GM23338 (cell line): ENCODE data around the gene SLC35A5. TPM values are rescaled to one million over a fixed set of nuclear protein-coding genes. Genes with fewer than 3 reads are reported as not detected.

Source experiments
- ATAC-seq: fragments of 200-7000 bp; cut with Tn5 transposase; 3 replicates; pipeline ENCODE4 v1.9.1; 2020
- DNase-seq: peaks from one replicate; pipeline ENCODE4 v3.0.0-alpha.2; 2015; ENCODE audit warnings: low spot score
- H2AFZ ChIP-seq: fragments of 200-600 bp; sonication (generic); 2 replicates; pipeline ENCODE4 v1.8.0; 2016; ENCODE audit warnings: antibody characterized with exemption, mild to moderate bottlenecking, moderate library complexity
- H3F3A ChIP-seq: fragments of 200-600 bp; sonication (generic); replicated peaks from 2 replicates; pipeline ENCODE4 v1.8.0; 2017; ENCODE audit warnings: antibody characterized with exemption, mixed run types, low read depth
- H3K27ac ChIP-seq: fragments of 200-600 bp; sonication (generic); 2 replicates; pipeline ENCODE4 v1.6.1; 2016; ENCODE audit warnings: low read depth
- H3K27me3 ChIP-seq: fragments of 200-600 bp; sonication (generic); 2 replicates; pipeline ENCODE4 v1.8.0; 2016; ENCODE audit warnings: mild to moderate bottlenecking, mixed run types, moderate library complexity; ENCODE audit not compliant: insufficient read depth
- H3K36me3 ChIP-seq: fragments of 200-600 bp; sonication (generic); 2 replicates; pipeline ENCODE4 v1.8.0; 2016; ENCODE audit warnings: mild to moderate bottlenecking; ENCODE audit not compliant: insufficient read depth
- H3K4me1 ChIP-seq: fragments of 200-600 bp; sonication (generic); 2 replicates; pipeline ENCODE4 v1.8.0; 2016; ENCODE audit warnings: mild to moderate bottlenecking, moderate library complexity; ENCODE audit not compliant: insufficient read depth
- H3K4me2 ChIP-seq: fragments of 200-600 bp; sonication (generic); 2 replicates; pipeline ENCODE4 v1.7.1; 2017; ENCODE audit warnings: mixed run types
- H3K4me3 ChIP-seq: fragments of 200-600 bp; sonication (generic); 2 replicates; pipeline ENCODE4 v1.6.1; 2016; ENCODE audit warnings: mixed run types
- H3K79me2 ChIP-seq: fragments of 200-600 bp; sonication (generic); replicated peaks from 2 replicates; pipeline ENCODE4 v1.8.0; 2017; ENCODE audit warnings: mild to moderate bottlenecking; ENCODE audit not compliant: insufficient read depth
- H3K9me2 ChIP-seq: fragments of 200-600 bp; sonication (generic); 2 replicates; pipeline ENCODE4 v1.8.0; 2017; ENCODE audit not compliant: insufficient read depth
- H4K20me1 ChIP-seq: fragments of 200-600 bp; sonication (generic); replicated peaks from 2 replicates; pipeline ENCODE4 v1.8.0; 2017; ENCODE audit warnings: mild to moderate bottlenecking; ENCODE audit not compliant: insufficient read depth
- H3K27ac Mint-ChIP-seq: 2 replicates; pipeline ENCODE4 v1.8.0; 2020; ENCODE audit warnings: inconsistent platforms, mild to moderate bottlenecking, moderate library complexity, mixed read lengths
- H3K27me3 Mint-ChIP-seq: 3 replicates; pipeline ENCODE4 v1.8.0; 2022; ENCODE audit warnings: low read depth, mild to moderate bottlenecking, moderate library complexity, mixed read lengths, inconsistent platforms; ENCODE audit not compliant: insufficient read depth, poor library complexity
- H3K36me3 Mint-ChIP-seq: 3 replicates; pipeline ENCODE4 v1.8.0; 2021; ENCODE audit warnings: low read depth, mild to moderate bottlenecking, inconsistent platforms, moderate library complexity, mixed read lengths
- H3K4me1 Mint-ChIP-seq: 3 replicates; pipeline ENCODE4 v1.8.0; 2020; ENCODE audit warnings: mild to moderate bottlenecking, inconsistent platforms, mixed read lengths
- H3K4me3 Mint-ChIP-seq: 3 replicates; pipeline ENCODE4 v1.8.0; 2021; ENCODE audit warnings: moderate library complexity, mild to moderate bottlenecking, inconsistent platforms, mixed read lengths
- H3K9me3 Mint-ChIP-seq: 3 replicates; pipeline ENCODE4 v1.8.0; 2020; ENCODE audit warnings: moderate library complexity, mild to moderate bottlenecking, inconsistent platforms, mixed read lengths
- CREB1 ChIP-seq: fragments of 250-450 bp; sonication (Bioruptor Pico); IDR thresholded peaks from 2 replicates; pipeline ENCODE4 v1.5.0; 2020; ENCODE audit warnings: low read depth, mild to moderate bottlenecking, moderate library complexity
- NANOG ChIP-seq: IDR thresholded peaks from 2 replicates; pipeline ENCODE4 v1.6.1; 2016; ENCODE audit warnings: antibody characterized with exemption, borderline replicate concordance
- POLR2AphosphoS5 ChIP-seq: IDR thresholded peaks from 2 replicates; pipeline ENCODE4 v1.6.1; 2016; ENCODE audit warnings: antibody characterized with exemption, low read depth
- STAT1 ChIP-seq: IDR thresholded peaks from one replicate; pipeline ENCODE4 v1.6.1; 2016; ENCODE audit warnings: antibody characterized with exemption; ENCODE audit not compliant: unreplicated experiment
- ZNF114 ChIP-seq: fragments of 250-450 bp; sonication (Bioruptor Pico); IDR thresholded peaks from 2 replicates; pipeline ENCODE4 v1.5.0; 2020; ENCODE audit warnings: mild to moderate bottlenecking, moderate library complexity
- ZNF331 ChIP-seq: fragments of 250-450 bp; sonication (Bioruptor Pico); IDR thresholded peaks from 2 replicates; pipeline ENCODE4 v1.5.0; 2020; ENCODE audit warnings: low read depth, mild to moderate bottlenecking, moderate library complexity
- polyA plus RNA-seq: library from polyadenylated mRNA; unstranded; fragments of >200 nt; fragmentation: Nextera tagmentation; extraction: Ambion mirVana; gene quantifications from 2 replicates; pipeline ENCODE4 v1.2.1, GENCODE V29; 2016
- total RNA-seq: library from RNA; depleted of rRNA; stranded (reverse); fragments of >200 nt; shearing (Covaris generic); gene quantifications from 2 replicates; pipeline ENCODE4 v1.2.3, GENCODE V29; 2014
- TF ChIP-seq, protein P1 (sequence below): fragments of 250-450 bp; sonication (Bioruptor Pico); IDR thresholded peaks from 2 replicates; pipeline ENCODE4 v1.5.0; 2020; ENCODE audit warnings: mild to moderate bottlenecking, moderate library complexity
- TF ChIP-seq, protein P2 (sequence below): IDR thresholded peaks from one replicate; pipeline ENCODE4 v1.6.1; 2018; ENCODE audit warnings: antibody characterized with exemption; ENCODE audit not compliant: unreplicated experiment
- TF ChIP-seq, protein P3 (sequence below): IDR thresholded peaks from 2 replicates; pipeline ENCODE4 v1.6.1; 2016; ENCODE audit warnings: antibody characterized with exemption

SLC35A5 gene
- total and polyA plus RNA-seq, 2 experiments from 2014 or later, result 19.9 to 40.4 TPM

DNA sequence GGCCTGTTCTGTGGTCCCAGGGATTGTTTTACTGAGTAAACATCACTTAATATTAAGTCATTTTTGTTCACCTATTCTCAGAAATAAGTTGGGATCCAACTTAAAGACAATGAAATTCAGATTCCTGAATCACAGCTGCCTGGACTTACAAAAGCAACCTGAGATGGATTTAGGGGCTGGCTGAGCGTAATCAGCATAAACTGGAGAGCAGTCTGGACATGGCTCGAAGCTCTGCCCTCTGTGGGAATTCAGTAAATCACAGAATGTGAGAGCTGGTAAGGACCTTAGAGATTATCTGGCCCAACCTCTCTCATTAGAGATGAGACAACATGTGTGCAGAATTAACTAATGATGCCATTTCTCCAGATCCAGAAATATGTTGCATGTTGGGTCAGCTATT, 55.4 kb downstream of the SLC35A5 start (continued):
- TF ChIP-seq, protein P1, sequence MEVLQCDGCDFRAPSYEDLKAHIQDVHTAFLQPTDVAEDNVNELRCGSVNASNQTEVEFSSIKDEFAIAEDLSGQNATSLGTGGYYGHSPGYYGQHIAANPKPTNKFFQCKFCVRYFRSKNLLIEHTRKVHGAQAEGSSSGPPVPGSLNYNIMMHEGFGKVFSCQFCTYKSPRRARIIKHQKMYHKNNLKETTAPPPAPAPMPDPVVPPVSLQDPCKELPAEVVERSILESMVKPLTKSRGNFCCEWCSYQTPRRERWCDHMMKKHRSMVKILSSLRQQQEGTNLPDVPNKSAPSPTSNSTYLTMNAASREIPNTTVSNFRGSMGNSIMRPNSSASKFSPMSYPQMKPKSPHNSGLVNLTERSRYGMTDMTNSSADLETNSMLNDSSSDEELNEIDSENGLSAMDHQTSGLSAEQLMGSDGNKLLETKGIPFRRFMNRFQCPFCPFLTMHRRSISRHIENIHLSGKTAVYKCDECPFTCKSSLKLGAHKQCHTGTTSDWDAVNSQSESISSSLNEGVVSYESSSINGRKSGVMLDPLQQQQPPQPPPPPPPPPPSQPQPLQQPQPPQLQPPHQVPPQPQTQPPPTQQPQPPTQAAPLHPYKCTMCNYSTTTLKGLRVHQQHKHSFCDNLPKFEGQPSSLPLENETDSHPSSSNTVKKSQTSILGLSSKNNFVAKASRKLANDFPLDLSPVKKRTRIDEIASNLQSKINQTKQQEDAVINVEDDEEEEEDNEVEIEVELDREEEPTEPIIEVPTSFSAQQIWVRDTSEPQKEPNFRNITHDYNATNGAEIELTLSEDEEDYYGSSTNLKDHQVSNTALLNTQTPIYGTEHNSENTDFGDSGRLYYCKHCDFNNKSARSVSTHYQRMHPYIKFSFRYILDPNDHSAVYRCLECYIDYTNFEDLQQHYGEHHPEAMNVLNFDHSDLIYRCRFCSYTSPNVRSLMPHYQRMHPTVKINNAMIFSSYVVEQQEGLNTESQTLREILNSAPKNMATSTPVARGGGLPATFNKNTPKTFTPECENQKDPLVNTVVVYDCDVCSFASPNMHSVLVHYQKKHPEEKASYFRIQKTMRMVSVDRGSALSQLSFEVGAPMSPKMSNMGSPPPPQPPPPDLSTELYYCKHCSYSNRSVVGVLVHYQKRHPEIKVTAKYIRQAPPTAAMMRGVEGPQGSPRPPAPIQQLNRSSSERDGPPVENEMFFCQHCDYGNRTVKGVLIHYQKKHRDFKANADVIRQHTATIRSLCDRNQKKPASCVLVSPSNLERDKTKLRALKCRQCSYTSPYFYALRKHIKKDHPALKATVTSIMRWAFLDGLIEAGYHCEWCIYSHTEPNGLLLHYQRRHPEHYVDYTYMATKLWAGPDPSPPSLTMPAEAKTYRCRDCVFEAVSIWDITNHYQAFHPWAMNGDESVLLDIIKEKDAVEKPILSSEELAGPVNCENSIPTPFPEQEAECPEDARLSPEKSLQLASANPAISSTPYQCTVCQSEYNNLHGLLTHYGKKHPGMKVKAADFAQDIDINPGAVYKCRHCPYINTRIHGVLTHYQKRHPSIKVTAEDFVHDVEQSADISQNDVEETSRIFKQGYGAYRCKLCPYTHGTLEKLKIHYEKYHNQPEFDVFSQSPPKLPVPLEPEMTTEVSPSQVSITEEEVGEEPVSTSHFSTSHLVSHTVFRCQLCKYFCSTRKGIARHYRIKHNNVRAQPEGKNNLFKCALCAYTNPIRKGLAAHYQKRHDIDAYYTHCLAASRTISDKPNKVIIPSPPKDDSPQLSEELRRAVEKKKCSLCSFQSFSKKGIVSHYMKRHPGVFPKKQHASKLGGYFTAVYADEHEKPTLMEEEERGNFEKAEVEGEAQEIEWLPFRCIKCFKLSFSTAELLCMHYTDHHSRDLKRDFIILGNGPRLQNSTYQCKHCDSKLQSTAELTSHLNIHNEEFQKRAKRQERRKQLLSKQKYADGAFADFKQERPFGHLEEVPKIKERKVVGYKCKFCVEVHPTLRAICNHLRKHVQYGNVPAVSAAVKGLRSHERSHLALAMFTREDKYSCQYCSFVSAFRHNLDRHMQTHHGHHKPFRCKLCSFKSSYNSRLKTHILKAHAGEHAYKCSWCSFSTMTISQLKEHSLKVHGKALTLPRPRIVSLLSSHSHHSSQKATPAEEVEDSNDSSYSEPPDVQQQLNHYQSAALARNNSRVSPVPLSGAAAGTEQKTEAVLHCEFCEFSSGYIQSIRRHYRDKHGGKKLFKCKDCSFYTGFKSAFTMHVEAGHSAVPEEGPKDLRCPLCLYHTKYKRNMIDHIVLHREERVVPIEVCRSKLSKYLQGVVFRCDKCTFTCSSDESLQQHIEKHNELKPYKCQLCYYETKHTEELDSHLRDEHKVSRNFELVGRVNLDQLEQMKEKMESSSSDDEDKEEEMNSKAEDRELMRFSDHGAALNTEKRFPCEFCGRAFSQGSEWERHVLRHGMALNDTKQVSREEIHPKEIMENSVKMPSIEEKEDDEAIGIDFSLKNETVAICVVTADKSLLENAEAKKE (CRISPR knock-in tag), result no peak
- TF ChIP-seq, protein P2, sequence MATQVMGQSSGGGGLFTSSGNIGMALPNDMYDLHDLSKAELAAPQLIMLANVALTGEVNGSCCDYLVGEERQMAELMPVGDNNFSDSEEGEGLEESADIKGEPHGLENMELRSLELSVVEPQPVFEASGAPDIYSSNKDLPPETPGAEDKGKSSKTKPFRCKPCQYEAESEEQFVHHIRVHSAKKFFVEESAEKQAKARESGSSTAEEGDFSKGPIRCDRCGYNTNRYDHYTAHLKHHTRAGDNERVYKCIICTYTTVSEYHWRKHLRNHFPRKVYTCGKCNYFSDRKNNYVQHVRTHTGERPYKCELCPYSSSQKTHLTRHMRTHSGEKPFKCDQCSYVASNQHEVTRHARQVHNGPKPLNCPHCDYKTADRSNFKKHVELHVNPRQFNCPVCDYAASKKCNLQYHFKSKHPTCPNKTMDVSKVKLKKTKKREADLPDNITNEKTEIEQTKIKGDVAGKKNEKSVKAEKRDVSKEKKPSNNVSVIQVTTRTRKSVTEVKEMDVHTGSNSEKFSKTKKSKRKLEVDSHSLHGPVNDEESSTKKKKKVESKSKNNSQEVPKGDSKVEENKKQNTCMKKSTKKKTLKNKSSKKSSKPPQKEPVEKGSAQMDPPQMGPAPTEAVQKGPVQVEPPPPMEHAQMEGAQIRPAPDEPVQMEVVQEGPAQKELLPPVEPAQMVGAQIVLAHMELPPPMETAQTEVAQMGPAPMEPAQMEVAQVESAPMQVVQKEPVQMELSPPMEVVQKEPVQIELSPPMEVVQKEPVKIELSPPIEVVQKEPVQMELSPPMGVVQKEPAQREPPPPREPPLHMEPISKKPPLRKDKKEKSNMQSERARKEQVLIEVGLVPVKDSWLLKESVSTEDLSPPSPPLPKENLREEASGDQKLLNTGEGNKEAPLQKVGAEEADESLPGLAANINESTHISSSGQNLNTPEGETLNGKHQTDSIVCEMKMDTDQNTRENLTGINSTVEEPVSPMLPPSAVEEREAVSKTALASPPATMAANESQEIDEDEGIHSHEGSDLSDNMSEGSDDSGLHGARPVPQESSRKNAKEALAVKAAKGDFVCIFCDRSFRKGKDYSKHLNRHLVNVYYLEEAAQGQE, result no peak
- TF ChIP-seq STAT1 (no peak), ZNF331 (no peak)

DNA sequence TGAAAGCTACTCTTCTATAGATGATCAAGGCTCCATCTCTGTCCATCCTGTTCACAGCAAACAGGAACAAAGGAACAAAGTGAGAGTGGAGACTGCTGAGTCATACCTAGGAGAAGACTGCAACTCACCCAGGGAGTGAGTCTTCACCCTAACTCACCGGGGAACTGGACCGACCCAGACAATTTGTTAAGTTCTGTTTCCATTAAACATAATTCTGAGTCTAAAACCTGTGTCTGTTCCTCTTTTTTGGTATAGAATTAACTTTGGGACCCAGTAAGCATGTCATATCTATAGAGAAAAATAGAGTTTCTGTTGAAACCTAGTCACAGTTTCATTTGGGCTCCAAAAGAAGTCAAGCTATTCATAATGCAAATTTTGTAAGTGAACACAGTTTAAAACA, 57.5 kb downstream of the SLC35A5 start:
- Histone ChIP-seq H3K9me2 (peaks cover 4% of the 10 kb centered on the region), H4K20me1 (no peaks in the 10 kb centered on the region), H3K79me2 (no peaks in the 10 kb centered on the region), H3K27me3 (no peaks in the 10 kb centered on the region), H3K4me1 (peaks cover 25% of the 10 kb centered on the region), H3K27ac (no peak overlapping the region), H2AFZ (0 out of 2 replicates have a peak overlapping the region, but pooled peaks have one; percentile 6), H3K36me3 (no peaks in the 10 kb centered on the region), H3K4me3 (no peak overlapping the region), H3K4me2 (no peak overlapping the region), H3F3A (no peaks in the 10 kb centered on the region)
- Mint-ChIP-seq H3K9me3 (no peaks in the 10 kb centered on the region), H3K27ac (no peak overlapping the region), H3K36me3 (0 out of 3 replicates have a peak, but pooled peaks cover 4% of the 10 kb centered on the region), H3K27me3 (peaks cover 1% of the 10 kb centered on the region), H3K4me1 (peaks cover 28% of the 10 kb centered on the region), H3K4me3 (no peak overlapping the region)
- no peak for ATAC-seq
- DNase-seq, result no peak
- TF ChIP-seq, protein P3, sequence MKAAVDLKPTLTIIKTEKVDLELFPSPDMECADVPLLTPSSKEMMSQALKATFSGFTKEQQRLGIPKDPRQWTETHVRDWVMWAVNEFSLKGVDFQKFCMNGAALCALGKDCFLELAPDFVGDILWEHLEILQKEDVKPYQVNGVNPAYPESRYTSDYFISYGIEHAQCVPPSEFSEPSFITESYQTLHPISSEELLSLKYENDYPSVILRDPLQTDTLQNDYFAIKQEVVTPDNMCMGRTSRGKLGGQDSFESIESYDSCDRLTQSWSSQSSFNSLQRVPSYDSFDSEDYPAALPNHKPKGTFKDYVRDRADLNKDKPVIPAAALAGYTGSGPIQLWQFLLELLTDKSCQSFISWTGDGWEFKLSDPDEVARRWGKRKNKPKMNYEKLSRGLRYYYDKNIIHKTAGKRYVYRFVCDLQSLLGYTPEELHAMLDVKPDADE, result no peak
- TF ChIP-seq, protein P2, result no peak
- no peak for TF ChIP-seq STAT1
- TF ChIP-seq CREB1, result no peak
- no peak for TF ChIP-seq NANOG
- no peak for TF ChIP-seq ZNF114 (CRISPR knock-in tag)
- TF ChIP-seq POLR2AphosphoS5, result no peak
